OCI-LY3 (cell line): ENCODE measurements around the gene PUDP.

Source experiments
- H2AFZ ChIP-seq: fragments of 200-600, 300-600 bp; shearing (Covaris generic); 2 replicates; pipeline ENCODE4 v1.6.0; 2014; ENCODE audit warnings: antibody characterized with exemption, low read depth, low read length
- H3K27ac ChIP-seq: fragments of 200-600, 300-600 bp; sonication (generic); 2 replicates; pipeline ENCODE4 v1.5.1; 2014; ENCODE audit warnings: mild to moderate bottlenecking, low read length, moderate library complexity, mixed read lengths
- H3K27me3 ChIP-seq: fragments of 200-600, 300-600 bp; sonication (generic); 2 replicates; pipeline ENCODE4 v1.6.1; 2014; ENCODE audit warnings: low read depth, low read length, mixed read lengths
- H3K36me3 ChIP-seq: fragments of 200-600, 300-600 bp; sonication (generic); replicated peaks from 2 replicates; pipeline ENCODE3; 2014; ENCODE audit warnings: low read depth, low read length, mixed read lengths
- H3K4me1 ChIP-seq: fragments of 300-600, 200-600 bp; sonication (generic); 2 replicates; pipeline ENCODE4 v1.6.1; 2014; ENCODE audit warnings: low read length, mixed read lengths
- H3K4me2 ChIP-seq: fragments of 200-600, 300-600 bp; sonication (generic); 2 replicates; pipeline ENCODE4 v1.6.1; 2014; ENCODE audit warnings: low read length, mixed read lengths
- H3K4me3 ChIP-seq: fragments of 300-600, 200-600 bp; sonication (generic); 2 replicates; pipeline ENCODE4 v1.5.1; 2014; ENCODE audit warnings: antibody characterized with exemption, mild to moderate bottlenecking, low read length, moderate library complexity
- H3K79me2 ChIP-seq: fragments of 300-600, 200-600 bp; shearing (Covaris generic); 2 replicates; pipeline ENCODE4 v1.6.1; 2014; ENCODE audit warnings: mild to moderate bottlenecking, low read length, mixed read lengths
- H3K9ac ChIP-seq: fragments of 300-600, 200-600 bp; shearing (Covaris generic); 2 replicates; pipeline ENCODE4 v1.6.0; 2014; ENCODE audit warnings: mild to moderate bottlenecking, low read length, moderate library complexity
- H3K9me3 ChIP-seq: fragments of 200-600, 300-600 bp; shearing (Covaris generic); 2 replicates; pipeline ENCODE4 v1.6.1; 2014; ENCODE audit warnings: low read length, mixed read lengths; ENCODE audit not compliant: insufficient read depth
- H4K20me1 ChIP-seq: fragments of 200-600, 300-600 bp; sonication (generic); 2 replicates; pipeline ENCODE4 v1.6.1; 2016; ENCODE audit warnings: low read length, mixed read lengths; ENCODE audit not compliant: insufficient read depth
- CTCF ChIP-seq: fragments of 200-600, 300-600 bp; sonication (generic); IDR thresholded peaks from 2 replicates; pipeline ENCODE4 v1.5.1; 2014; ENCODE audit warnings: antibody characterized with exemption, low read length, low read depth
- EZH2phosphoT487 ChIP-seq: fragments of 200-600 bp; shearing (Covaris generic); IDR thresholded peaks from 2 replicates; pipeline ENCODE4 v1.6.1; 2018; ENCODE audit warnings: antibody characterized with exemption, mixed run types, low read depth

PUDP gene

GRCh38 chrX:7085879-7086278 is 62.1 kb downstream of the PUDP start:
- Histone ChIP-seq H3K36me3 (peaks cover 3% of the 10 kb centered on the region), H3K4me3 (no peak overlapping the region), H4K20me1 (peaks cover 26% of the 10 kb centered on the region), H2AFZ (no peak overlapping the region), H3K27ac (no peak overlapping the region), H3K4me2 (no peak overlapping the region), H3K9ac (no peak overlapping the region), H3K9me3 (no peaks in the 10 kb centered on the region), H3K4me1 (peaks cover 19% of the 10 kb centered on the region), H3K27me3 (no peaks in the 10 kb centered on the region), H3K79me2 (no peaks in the 10 kb centered on the region)
- no peak for TF ChIP-seq EZH2phosphoT487
- TF ChIP-seq CTCF: no peak

GRCh38 chrX:7084841-7085240 is 63.1 kb downstream of the PUDP start:
- TF ChIP-seq CTCF: no peak
- TF ChIP-seq EZH2phosphoT487: no peak
- no peaks in the 10 kb centered on the region for H3K9me3 ChIP-seq
- H3K27ac ChIP-seq: no peak overlapping the region
- H3K79me2 ChIP-seq: no peaks in the 10 kb centered on the region
- H3K27me3 ChIP-seq: no peaks in the 10 kb centered on the region
- H3K9ac ChIP-seq: no peak overlapping the region
- H3K4me3 ChIP-seq: no peak overlapping the region
- peaks cover 19% of the 10 kb centered on the region for H3K4me1 ChIP-seq
- H2AFZ ChIP-seq: no peak overlapping the region
- no peak overlapping the region for H3K4me2 ChIP-seq
- H4K20me1 ChIP-seq: peaks cover 26% of the 10 kb centered on the region
- H3K36me3 ChIP-seq: peaks cover 3% of the 10 kb centered on the region

GRCh38 chrX:7083468-7084396 is 64.2 kb downstream of the PUDP start:
- Histone ChIP-seq H3K4me1 (peaks cover 19% of the 10 kb centered on the region), H3K4me2 (peak overlapping the region; percentile 56)

More at GRCh38 chrX:7083468-7084396, 64.2 kb downstream of the PUDP start:
- H3K9ac ChIP-seq: no peak overlapping the region
- H3K27me3 ChIP-seq: no peaks in the 10 kb centered on the region
- H3K79me2 ChIP-seq: no peaks in the 10 kb centered on the region
- H2AFZ ChIP-seq: no peak overlapping the region
- TF ChIP-seq EZH2phosphoT487 (no peak), CTCF (no peak)
- H4K20me1 ChIP-seq: peaks cover 22% of the 10 kb centered on the region
- H3K27ac ChIP-seq: peak overlapping the region; percentile 14; the same call in 1 of the 2 replicates
- H3K9me3 ChIP-seq: no peaks in the 10 kb centered on the region
- H3K4me3 ChIP-seq: no peak overlapping the region
- peaks cover 3% of the 10 kb centered on the region for H3K36me3 ChIP-seq
